ENCODE measurements around the gene MYO5A. TPM values are rescaled to one million over a fixed set of nuclear protein-coding genes. Genes with fewer than 3 reads are reported as not detected.

Gene MYO5A
- total RNA-seq, 3 donors from 2014 or later, result 4.1 to 26.7 (median 12.6) TPM

DNA sequence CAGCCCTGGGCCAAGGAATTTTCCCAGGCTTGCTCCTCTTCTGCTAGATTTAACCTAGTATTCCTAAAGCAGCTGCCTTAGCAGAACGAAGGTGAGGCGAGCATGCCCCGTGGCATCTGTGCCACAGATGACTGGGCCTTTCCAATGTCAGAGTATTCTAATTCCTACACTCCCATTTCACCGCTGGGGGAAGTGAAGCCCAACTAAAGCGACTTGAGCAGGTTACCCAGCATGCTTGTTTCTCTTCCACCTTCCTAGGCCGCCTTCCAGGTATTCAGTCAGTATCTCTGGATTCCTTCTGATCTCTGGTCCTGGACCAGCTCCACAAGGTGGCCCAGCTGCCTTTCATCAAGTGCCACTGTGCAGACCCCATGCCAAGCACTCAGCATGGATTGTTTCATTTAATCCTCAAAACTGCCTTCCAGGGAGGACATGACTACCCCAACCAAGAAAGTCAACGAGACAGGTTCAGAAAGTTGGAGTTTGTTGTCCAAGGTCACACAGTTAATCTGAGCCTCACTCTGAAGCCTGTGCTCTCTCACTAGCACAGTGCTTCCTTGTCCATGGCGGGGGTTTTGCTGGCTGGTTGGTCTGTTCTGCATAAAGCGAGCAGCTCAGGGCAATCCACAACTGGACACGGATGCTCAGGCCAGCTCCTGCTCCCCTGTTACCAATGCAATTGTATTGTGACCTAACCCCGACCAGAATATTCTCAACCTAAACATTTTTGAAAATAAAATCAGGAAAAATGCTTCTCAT, 248.2 kb downstream of the MYO5A start:
- Histone ChIP-seq H3K9me3 (no peaks in the 10 kb centered on the region), H3K4me1 (ENCODE audit: low read depth) (no peaks in the 10 kb centered on the region), H3K36me3 (ENCODE audit: low read depth) (no peaks in the 10 kb centered on the region), H3K4me3 (no peak overlapping the region)
- intact Hi-C loops (cut with DNase I, micrococcal nuclease), result no loop called here
- ATAC-seq, result no peak
- TF ChIP-seq, protein P1, sequence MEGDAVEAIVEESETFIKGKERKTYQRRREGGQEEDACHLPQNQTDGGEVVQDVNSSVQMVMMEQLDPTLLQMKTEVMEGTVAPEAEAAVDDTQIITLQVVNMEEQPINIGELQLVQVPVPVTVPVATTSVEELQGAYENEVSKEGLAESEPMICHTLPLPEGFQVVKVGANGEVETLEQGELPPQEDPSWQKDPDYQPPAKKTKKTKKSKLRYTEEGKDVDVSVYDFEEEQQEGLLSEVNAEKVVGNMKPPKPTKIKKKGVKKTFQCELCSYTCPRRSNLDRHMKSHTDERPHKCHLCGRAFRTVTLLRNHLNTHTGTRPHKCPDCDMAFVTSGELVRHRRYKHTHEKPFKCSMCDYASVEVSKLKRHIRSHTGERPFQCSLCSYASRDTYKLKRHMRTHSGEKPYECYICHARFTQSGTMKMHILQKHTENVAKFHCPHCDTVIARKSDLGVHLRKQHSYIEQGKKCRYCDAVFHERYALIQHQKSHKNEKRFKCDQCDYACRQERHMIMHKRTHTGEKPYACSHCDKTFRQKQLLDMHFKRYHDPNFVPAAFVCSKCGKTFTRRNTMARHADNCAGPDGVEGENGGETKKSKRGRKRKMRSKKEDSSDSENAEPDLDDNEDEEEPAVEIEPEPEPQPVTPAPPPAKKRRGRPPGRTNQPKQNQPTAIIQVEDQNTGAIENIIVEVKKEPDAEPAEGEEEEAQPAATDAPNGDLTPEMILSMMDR (IDR thresholded peaks at IDR 0.05), result no peak
- no peak for DNase-seq

DNA sequence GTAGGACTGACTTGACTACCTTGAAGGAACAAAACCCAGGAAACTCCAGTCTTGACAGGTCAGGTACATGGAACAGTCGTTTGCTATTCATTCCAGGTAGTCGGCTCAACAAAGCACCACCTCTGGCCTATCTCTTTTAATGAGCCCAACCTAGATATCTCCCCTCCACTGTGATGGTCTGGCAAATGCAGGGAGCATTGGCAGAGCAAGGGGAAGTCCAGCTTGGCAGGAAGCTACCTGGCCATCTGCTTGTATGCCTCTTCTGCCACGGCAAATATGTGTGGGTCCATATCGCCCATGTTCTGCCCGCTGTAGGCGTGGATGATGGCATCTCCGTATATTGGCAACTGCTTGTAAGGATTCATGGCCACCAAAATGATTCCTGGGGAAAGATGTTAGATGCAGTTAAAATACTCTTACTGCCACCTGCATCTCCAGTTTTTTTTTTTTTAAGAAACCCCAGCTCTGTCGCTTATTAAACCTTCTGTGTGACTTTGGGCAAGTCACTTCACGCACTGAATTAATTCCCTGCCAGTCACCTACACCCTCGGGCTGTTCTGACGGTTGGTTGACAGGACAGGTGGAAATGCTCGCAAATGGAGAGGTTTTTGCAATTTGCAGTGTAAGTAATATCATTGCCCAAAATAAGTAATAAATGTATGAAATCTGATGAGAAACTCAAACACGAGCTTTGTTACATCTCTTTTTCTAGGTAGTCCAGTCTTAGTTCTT, 249.9 kb downstream of the MYO5A start:
- intact Hi-C loops (cut with DNase I, micrococcal nuclease), result no loop called here
- Histone ChIP-seq H3K36me3 (ENCODE audit: low read depth) (no peaks in the 10 kb centered on the region), H3K4me3 (no peak overlapping the region), H3K4me1 (ENCODE audit: low read depth) (no peaks in the 10 kb centered on the region), H3K9me3 (no peaks in the 10 kb centered on the region)
- TF ChIP-seq, protein P1 (IDR thresholded peaks at IDR 0.05), result no peak
- DNase-seq (no peak), ATAC-seq (no peak)

DNA sequence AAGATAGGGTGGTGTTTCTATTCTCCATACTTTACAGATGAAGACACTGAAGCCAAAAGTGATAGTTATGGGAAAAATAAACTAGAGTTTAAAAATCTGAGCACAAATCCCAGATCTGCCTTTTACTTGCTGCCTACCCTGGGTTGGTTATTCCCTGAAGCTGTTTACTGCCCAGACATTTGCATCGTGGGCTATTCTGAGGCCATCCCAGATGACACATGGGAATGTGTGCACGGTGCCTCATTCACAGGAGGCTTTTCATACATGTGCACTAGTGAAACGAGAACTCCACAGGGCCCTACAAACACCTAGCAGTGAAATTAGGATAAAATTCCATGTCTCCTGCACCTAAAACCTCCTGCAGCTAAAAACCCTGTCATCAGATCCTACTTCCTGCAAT, 250.5 kb downstream of the MYO5A start:
- H3K4me1 ChIP-seq (ENCODE audit: low read depth), result no peaks in the 10 kb centered on the region
- H3K36me3 ChIP-seq (ENCODE audit: low read depth), result no peaks in the 10 kb centered on the region
- H3K9me3 ChIP-seq, result no peaks in the 10 kb centered on the region
- ATAC-seq (no peak), DNase-seq (no peak)
- TF ChIP-seq, protein P1 (IDR thresholded peaks at IDR 0.05), result no peak
- no peak overlapping the region for H3K4me3 ChIP-seq
- intact Hi-C loops (cut with DNase I, micrococcal nuclease), result no loop called here

DNA sequence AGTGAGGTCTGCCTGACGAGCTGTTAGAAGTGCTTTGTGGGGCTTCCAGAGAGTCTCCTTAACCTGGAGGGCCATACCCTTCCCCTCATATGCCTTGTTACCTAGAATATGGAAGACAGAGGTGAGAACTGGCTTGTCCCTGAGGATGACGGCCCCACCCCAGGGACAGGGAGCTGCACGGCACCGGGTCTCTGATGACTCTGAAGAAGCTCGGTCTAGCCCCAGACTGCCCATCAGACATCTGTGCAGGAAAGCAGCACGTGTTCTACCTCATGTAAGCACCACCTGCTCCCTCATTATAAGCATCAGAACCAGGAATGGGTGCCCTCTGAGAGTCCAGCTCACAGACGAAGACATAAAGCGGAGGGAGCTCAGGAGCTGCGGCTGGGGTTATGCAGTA, 251.1 kb downstream of the MYO5A start:
- TF ChIP-seq, protein P1 (IDR thresholded peaks at IDR 0.05), result no peak
- DNase-seq (no peak), ATAC-seq (no peak)
- Histone ChIP-seq H3K4me3 (no peak overlapping the region), H3K9me3 (no peaks in the 10 kb centered on the region), H3K4me1 (ENCODE audit: low read depth) (no peaks in the 10 kb centered on the region), H3K36me3 (ENCODE audit: low read depth) (no peaks in the 10 kb centered on the region)
- intact Hi-C loops (cut with DNase I, micrococcal nuclease), result no loop called here

DNA sequence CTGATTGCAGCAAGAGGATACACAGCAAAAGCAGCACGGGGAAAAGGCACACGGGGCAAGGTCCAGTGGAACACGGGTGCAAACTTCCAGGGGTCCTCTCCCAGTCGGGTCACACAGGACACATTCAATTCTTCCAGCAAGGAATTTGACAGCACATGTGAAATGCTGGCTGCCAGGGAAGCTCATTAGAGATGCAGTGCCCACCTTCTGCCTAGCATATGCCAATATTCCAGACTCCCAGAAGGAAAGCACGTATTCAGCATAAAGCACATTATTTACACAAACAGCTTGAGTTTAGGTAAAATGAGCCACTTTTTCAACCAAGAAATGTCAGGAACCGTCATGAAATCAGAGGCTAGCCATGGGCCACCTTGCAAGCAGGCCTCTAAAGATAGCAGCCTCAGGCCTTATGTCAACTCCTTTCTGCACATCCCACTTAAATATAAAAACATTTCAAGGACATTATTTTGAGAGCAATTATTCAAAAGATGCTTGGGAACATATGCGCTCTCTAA, 252.4 kb downstream of the MYO5A start:
- TF ChIP-seq, protein P1 (IDR thresholded peaks at IDR 0.05), result no peak
- DNase-seq, result no peak
- ATAC-seq, result no peak
- H3K4me3 ChIP-seq, result no peak overlapping the region
- intact Hi-C loops (cut with DNase I, micrococcal nuclease), result no loop called here
- no peaks in the 10 kb centered on the region for H3K36me3 ChIP-seq (ENCODE audit: low read depth)
- no peaks in the 10 kb centered on the region for H3K9me3 ChIP-seq
- no peaks in the 10 kb centered on the region for H3K4me1 ChIP-seq (ENCODE audit: low read depth)

Data from mucosa of descending colon (tissue), 3 donors.